ENCODE measurements around the gene RABGAP1L. TPM values are rescaled to one million over a fixed set of nuclear protein-coding genes. Genes with fewer than 3 reads are reported as not detected.
"Not testable (repeated sequence)": the region's sequence is repeated elsewhere in the genome, so short reads cannot be mapped to it uniquely, and the experiment has no call there.

The RABGAP1L gene
- total RNA-seq, 1 donor: 28.3 TPM

GRCh38 chr1:174786358-174786757, 627.0 kb downstream of the RABGAP1L start:
- no peak for DNase-seq (ENCODE audit: low read depth in 2 of 3, low spot score in 2 of 3)

GRCh38 chr1:174786760-174787159, 627.4 kb downstream of the RABGAP1L start:
- DNase-seq (ENCODE audit: low read depth in 2 of 3, low spot score in 2 of 3): no peak

DNA sequence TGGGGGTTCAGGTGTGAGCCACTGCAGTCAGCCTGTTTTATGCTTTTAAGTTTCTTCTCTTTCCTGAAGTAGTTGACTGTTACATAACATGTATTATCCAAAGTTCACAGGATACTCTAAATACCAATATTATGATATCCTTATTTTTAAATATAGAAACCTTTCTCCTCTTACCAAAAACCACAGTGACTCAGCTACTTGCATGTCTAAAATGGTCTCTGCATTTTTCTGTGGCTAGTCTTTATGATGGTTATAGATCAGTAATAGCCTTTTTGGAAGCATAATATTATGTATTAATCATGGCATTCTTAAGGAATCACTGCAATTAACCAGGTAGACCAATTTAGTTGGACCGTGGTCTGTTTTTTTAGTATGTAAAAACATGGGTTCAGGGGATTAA, 629.7 kb downstream of the RABGAP1L start:
- DNase-seq (ENCODE audit: low read depth in 2 of 3, low spot score in 2 of 3): peak in 2 of 3 donors; percentile 27 to 61

- DNase-seq (ENCODE audit: low read depth in 2 of 3, low spot score in 2 of 3): peak in 2 of 3 donors; percentile 45 to 59
Measured at GRCh38 chr1:174789399-174789798, 630.1 kb downstream of the RABGAP1L start.

- no peak for DNase-seq (ENCODE audit: low read depth in 2 of 3, low spot score in 2 of 3)
Measured at GRCh38 chr1:174791863-174792262, 632.5 kb downstream of the RABGAP1L start.

- no peak for DNase-seq (ENCODE audit: low read depth in 2 of 3, low spot score in 2 of 3)
Measured at GRCh38 chr1:174794861-174795260, 635.5 kb downstream of the RABGAP1L start.

DNA sequence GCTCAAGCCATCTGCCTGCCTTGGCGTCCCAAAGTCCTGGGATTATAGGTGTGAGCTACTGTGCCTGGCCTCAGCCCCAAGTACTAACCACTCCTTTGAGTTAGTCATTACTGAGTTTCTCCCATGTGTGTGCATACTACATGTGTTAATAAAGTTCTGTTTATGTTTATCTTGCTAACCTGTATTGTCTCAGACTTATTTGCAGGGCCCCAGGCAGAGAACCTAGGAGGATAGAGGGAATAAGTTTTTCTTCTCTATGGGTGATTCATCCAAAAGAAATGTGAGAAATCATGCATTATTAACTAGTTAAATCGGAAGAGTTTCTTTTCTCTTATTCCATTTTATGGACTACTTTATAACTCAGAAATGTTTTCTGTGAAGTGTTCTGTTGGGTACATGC, 636.5 kb downstream of the RABGAP1L start:
- no peak for DNase-seq (ENCODE audit: low read depth in 2 of 3, low spot score in 2 of 3)

- DNase-seq (ENCODE audit: low read depth in 2 of 3, low spot score in 2 of 3): no peak
Measured at GRCh38 chr1:174797398-174797797, 638.1 kb downstream of the RABGAP1L start.

- no peak for DNase-seq (ENCODE audit: low read depth in 2 of 3, low spot score in 2 of 3)
Measured at GRCh38 chr1:174799136-174799479, 639.8 kb downstream of the RABGAP1L start.

DNA sequence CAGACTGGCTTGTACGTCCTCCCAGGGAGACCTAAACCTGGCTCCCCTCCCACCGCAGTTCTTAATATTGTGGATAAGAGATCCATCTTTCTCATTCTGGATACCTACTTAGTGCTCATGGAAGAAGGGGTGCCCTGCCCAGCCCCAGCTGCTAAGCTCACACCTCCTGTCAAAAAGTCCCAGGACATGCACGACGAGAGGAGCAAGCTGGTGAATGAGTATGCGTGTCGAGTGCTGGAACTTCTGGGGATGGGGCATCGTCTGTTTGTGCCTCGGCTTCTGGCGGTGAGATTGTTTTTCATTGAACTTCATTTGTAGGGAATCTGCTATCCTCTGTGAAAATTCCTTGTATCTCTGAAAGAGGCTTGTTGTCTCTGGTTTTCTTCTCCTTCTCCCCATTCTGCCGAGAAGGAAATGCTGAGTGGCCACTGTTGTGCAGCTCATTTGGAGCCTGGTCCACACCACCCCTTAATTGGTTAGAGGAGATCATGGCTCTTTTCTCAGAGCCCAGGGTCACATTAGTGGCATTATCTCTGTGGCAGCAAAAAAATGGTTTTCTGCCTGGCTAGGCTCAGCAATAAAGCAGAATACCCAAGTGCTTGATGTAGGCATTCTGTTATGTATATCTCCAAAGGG, 641.0 kb downstream of the RABGAP1L start:
- peak in 1 of 3 donors; percentile 18 for DNase-seq (ENCODE audit: low read depth in 2 of 3, low spot score in 2 of 3)

GRCh38 chr1:174800876-174801275, 641.6 kb downstream of the RABGAP1L start:
- DNase-seq (ENCODE audit: low read depth in 2 of 3, low spot score in 2 of 3): peak in 1 of 3 donors; percentile 9

GRCh38 chr1:174809755-174810280, 650.5 kb downstream of the RABGAP1L start:
- DNase-seq (ENCODE audit: low read depth in 2 of 3, low spot score in 2 of 3): no peak

- DNase-seq (ENCODE audit: low read depth in 2 of 3, low spot score in 2 of 3): no peak
Measured at GRCh38 chr1:174812016-174812415, 652.7 kb downstream of the RABGAP1L start.

- no peak for DNase-seq (ENCODE audit: low read depth in 2 of 3, low spot score in 2 of 3)
Measured at GRCh38 chr1:174812656-174813055, 653.3 kb downstream of the RABGAP1L start.

GRCh38 chr1:174815036-174815435, 655.7 kb downstream of the RABGAP1L start:
- DNase-seq (ENCODE audit: low read depth in 2 of 3, low spot score in 2 of 3): no peak

DNA sequence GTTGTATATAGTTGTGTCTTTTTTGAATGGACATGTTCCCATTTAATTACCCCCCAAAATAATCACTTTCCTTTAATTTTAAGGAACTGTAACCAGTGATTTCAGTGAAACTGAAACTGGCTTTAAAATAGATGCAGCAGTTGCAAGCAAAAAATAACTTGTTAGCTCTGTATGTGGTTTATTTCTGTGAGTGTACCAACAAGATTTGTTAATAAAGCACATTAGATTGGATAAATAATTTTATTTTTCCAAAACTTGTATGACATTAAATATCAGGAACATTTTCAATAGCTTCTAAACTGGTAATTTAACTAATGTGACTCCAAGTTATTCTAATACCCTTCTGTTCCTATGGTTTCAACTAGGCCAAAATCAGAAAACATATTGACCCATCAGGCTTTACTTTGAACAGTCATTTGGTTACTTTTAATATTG, 656.2 kb downstream of the RABGAP1L start:
- no peak for DNase-seq (ENCODE audit: low read depth in 2 of 3, low spot score in 2 of 3)

GRCh38 chr1:174816621-174817020, 657.3 kb downstream of the RABGAP1L start:
- DNase-seq (ENCODE audit: low read depth in 2 of 3, low spot score in 2 of 3): not testable (repeated sequence)

DNA sequence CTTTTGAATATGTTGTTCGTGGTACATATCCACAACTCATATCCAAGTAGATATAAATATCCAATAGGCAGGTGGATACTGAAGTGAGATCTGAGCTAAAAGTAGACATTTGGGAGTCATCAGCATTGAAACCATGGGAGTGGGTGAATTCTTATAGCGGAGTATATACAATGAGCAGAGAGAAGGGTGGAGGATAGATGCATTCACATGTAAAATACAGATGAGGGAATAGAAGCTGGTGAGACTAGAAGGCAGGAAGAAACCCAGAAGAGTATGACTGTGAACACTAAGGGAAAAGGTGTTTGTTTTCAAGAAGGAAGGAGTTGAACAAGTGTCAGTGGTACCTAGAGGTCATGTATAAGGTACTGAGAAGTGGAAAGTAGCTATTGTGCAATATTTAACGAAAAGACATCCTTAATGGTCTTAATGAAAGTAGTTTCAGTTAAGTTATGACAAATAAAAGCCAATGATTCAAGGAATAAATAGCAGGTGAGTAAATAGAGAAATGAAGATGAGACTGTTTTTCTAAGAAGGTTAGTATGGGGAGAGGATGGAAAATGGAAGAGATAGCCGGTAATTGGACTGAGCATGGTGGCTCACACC, 658.8 kb downstream of the RABGAP1L start:
- no peak for DNase-seq (ENCODE audit: low read depth in 2 of 3, low spot score in 2 of 3)

- DNase-seq (ENCODE audit: low read depth in 2 of 3, low spot score in 2 of 3): no peak
Measured at GRCh38 chr1:174818951-174819350, 659.6 kb downstream of the RABGAP1L start.

DNA sequence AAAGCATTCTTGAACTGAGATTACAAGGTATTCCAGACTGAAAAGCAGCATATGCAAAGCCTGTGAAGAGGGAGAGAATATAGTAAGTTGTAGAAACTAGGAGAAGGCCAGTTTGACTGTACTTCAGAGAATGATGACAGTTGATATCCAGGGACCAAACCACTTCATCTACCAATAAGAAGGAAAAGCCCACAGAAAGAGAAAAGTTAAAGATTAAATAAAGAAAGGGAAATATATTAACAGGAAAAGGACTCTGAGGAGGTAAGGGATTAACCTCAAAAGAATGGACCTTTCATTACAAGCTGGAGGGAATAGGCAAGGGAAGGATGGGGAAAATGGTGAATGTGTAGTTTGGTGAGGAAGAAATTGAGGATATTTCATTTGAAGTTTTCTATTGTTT, 660.3 kb downstream of the RABGAP1L start:
- no peak for DNase-seq (ENCODE audit: low read depth in 2 of 3, low spot score in 2 of 3)

- no peak for DNase-seq (ENCODE audit: low read depth in 2 of 3, low spot score in 2 of 3)
Measured at GRCh38 chr1:174825127-174825526, 665.8 kb downstream of the RABGAP1L start.

DNA sequence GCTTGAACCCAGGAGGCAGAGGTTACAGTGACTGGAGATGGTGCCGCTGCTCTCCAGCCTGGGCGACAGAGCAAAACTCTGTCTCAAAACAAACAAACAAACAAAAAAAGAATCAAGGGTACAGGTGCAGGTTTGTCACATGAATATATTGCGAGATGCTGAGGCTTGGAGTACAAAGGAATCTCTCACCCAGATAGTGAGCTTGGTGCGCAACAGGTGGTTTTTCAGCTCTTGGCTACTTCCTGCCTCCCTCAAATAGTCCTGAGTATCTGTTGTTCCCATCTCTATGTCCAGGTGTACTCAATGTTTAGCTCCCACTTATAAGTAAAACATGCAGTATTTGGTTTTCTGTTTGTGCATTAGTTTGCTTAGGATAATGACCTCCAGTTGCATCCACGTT, 666.5 kb downstream of the RABGAP1L start:
- DNase-seq (ENCODE audit: low read depth in 2 of 3, low spot score in 2 of 3): no peak

All from hematopoietic multipotent progenitor cell (in vitro differentiated cells).